Midbrain (tissue), 1 donor: Measurements from ENCODE around the gene ELAVL4.

Source experiments
- DNase-seq: peaks from one replicate; lab custom pipeline; 2025; lab: John Stamatoyannopoulos, UW

The ELAVL4 gene

DNA sequence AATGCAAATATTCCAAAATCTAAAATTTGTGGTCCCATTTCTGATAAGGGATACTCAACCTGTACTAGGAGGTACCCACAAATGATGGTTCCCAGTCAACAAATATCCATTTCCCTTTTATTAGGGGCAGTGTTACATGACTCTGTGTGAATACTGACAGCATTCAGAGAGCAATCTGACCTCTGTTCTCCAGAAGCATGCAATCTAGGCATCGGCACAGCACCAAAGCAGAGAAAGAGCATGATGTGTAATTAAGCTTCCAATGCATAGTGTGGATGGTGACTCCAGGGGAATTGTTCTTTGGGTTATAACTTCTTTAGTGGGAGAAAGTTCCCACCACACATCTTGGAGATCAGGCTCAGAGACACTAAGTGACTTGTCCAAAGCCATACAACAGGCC lies 71.6 kb downstream of the ELAVL4 start:
- DNase-seq, result no peak

DNA sequence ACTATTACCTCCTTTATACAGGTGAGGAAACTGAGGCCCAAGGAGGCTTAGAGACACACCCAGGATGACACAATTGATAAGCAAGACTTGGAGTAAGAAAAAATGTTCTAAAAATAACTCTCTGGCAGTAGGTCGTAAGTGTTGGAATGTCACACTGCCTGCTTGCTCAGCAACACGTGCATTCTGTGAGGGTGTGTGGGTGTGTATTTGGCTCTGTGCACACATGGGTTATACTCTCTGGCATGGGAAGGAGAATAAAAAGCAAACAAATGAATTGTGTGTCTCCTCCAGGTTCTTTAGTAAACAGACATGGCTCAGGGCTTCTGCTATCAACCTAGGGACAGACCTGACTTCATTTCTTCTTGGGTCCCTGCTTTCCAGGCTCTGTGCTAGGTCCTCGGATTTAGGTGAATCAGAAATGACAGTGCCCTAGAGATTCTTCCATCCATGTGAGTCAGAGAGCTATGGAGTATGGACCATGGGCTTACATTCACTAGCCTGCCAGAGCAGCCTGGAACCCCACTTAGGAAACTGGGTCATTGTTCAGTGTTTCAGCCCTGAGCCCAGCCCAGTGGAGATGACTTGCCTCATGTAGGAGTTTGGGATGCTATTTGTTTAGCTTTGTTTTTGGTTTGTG lies 72.4 kb downstream of the ELAVL4 start:
- no peak for DNase-seq

DNA sequence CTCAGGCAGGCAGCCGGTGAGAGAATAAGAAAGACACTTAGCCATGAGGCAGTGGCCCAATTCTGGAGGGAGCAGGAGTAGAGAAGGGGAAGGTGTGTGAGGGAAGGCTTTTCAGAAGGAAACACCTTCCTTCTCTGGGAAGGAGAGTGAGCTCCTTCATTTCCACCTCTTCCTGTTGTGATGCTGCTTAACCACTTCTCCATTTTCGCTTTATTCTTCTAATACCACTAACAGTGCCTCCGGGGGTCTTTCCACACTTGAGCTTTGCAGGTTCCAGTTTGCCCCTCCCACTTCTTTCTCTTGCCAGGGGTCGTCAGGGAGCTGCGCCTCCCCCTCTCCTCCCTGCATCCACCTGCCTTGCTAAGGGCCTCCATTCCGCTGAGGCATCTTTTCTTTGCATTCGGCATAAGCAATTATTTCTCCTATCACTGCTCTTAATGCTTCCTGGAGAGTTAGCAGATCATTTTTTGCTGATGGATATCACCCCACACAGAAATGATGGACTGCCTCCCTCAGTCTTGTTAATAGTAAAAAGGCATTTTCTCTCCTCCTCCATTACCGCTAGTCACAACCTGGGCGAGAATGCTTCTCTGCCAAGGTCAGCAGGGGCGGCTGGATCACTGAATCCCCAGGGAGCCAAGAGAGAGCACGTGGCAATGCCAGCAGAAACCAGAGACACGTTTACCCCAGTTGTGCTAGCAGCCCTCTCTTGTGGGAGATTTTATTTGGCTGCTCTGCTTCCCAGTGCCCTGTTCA lies 74.8 kb downstream of the ELAVL4 start:
- no peak for DNase-seq

DNA sequence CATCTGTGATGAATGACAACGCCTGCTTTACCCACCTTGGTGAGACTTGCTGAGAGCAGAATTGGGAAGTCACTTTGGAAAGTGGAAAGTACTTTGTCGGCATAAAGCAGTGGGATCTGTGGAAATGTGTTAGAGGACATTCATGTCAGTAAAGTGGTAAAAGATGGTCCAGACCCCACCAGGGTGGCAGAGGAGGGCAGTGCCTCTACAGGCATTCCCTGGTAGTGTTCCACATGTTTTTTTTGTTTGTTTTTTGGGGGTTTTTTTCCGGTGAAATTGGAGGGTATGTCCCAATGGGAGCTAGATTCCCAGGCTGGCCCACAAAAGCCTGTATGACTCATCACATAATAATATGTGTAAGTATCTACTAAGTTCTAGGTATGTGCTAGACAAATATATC lies 80.6 kb downstream of the ELAVL4 start:
- no peak for DNase-seq

DNA sequence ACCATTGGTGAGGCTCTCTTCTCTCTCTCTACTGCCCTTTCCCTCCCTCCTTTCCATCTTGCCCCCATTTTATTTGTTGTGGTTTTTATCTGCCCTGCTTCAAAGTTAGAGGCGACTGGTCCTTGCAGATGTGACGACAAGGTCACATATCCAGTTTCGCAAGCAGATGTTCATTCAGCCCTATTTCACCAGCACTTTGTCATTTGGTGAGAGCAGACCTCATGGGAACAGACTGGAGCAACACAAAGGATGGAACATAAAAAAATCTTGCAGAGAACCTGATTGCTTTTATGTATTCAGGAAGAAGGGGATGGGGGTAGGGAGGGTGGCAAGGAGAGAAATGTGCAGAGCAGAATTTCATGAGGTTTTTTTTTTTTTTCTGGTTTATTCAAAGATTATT lies 84.3 kb downstream of the ELAVL4 start:
- DNase-seq, result no peak

DNA sequence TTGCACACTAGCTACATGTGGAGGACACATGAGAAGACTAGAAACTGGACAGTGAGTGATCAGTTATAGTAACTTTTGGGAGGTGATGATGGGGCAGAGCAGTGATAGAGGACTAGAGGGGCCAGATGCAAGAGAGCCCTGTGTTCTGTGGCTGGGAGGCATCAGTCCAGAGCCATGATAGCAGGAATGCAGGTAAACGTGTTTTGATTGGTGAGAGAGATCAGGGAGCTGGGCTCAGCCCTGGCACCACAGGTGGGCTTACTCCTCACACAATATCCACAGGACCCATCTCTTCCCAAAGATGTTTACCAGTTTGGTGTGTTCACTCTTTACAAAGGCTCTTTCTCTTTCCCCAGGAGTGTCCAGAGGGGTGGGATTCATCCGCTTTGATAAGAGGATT lies 86.5 kb downstream of the ELAVL4 start:
- no peak for DNase-seq

DNA sequence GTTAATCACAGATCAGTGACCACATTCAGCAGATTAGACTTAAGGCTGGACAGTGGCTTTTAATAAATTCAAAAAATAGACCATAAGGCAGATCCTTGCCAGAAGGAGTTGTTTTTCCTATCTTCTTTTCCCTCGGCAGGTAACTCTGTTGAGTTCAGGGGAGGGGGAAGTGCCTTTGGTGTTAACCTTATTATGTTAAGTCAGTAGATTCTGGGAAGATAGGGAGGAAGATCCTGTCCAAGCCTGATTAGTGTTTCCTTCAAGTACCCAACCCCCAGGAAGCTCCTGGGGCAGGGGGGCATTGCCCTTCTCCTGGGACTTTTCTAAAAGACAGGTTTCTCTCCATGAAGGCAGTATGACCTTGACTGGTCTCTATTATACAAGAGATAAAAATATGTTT lies 87.4 kb downstream of the ELAVL4 start:
- DNase-seq, result no peak

DNA sequence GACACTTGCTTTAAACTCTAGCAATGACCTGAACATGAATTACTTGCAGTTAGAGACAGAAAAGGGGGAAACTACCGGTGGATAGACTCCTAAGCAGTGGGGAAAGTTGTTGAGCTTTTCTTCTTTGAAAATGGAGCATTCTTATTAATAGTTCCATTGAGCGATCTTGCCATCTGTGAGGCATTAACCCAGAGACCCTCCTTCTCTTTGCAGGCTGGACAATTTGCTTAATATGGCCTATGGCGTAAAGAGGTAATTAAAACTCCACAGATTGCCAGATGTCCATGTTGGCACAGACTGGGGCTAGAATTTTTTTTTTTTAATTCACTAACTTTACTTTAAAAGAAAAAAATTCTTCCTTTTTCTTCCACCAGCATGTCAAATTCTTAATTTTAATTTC lies 88.5 kb downstream of the ELAVL4 start:
- DNase-seq, result no peak

DNA sequence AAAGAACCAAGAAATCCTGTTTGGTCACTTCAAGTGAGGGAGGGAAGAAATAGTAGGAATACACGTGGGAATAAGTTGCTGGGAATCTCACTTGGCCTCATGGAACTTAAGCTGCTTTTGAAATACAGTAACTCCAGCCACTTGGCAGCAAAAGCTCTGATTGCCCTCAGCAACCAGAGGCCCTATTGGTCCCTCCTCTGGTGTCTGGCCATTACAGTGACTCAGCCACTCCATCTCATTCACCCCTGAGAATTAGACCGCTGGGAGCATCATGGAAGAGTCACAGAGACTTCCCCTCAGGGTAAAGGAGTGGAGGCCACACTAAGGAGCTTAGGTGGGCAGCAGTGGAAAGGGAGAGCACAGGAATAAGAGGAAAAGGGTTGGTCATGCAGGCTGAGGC lies 99.6 kb downstream of the ELAVL4 start:
- DNase-seq, result no peak

DNA sequence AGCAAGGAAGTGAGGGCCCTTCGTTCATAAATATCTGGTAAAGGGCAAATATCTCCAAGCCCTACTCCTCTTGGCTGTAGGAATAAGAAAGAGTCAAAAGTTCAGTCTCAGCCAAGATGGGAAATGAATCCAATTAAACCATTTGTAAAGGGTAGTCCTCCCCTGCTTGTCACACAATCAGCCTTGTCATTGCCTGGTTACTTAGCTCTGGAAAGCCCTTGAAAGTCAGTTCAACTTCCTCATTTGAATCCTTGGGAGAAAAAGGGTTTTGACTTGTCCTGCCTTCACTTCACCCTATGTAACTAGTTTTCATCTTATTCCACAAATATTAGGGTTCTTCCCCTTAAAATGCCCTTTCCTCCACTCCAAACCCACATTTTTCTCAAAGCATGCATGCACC lies 100.0 kb downstream of the ELAVL4 start:
- no peak for DNase-seq

DNA sequence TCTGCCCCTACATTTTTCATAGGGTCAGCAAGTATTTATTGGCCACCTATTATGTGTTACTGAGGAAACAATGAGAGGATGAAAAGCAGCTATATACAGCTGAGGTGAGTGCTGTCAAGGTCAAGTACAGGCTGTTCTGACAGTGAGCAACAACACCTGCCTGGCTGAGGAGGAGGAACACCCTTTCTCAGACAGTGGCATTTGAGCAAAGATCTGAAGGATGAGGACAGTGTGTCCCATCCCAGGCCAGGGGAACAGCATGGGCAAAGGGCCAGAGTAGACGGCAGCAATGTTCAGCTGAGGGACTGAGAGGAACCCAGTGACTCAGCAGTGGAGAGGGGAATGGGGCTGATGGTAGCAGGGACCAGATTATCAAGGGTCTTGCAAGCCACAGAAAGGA lies 101.0 kb downstream of the ELAVL4 start:
- DNase-seq, result no peak

DNA sequence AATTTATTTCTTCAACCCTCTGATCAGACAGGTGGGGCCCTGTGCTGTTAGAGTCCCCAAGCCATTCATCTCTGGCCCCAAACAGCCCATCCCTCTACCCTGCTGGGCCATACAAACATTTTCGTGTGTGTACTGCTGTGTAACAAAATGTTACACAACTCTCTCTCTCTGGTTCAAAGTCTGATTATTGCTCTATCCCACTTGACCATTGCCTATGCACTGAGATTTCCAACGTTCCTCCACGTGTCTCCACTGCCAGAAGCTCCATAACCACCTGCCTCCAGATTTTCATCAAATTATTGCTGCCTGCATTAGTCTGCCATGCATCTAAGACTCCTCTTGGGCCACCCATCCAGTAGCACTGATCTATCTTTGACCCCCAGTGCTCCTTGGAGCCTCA lies 104.8 kb downstream of the ELAVL4 start:
- DNase-seq, result no peak

DNA sequence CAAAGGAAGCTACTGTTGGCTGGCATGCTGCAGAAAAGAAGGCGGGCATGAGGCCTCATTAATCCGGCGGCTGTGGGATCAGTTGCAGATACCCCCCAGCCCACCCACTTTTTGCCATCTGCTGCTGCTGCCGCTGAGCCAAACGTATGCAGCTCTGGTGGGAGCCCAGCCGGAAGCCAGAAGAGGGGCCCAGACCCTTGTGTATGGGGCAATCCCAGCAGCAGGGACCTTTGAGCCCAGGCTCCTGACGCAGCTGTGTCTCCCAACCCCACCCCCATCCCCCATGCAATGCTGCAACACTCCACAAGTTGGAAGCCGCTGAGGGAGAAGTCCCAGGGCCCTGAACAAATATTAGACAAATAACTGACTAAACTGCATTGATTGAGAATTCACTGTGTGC lies 106.0 kb downstream of the ELAVL4 start:
- DNase-seq, result no peak

DNA sequence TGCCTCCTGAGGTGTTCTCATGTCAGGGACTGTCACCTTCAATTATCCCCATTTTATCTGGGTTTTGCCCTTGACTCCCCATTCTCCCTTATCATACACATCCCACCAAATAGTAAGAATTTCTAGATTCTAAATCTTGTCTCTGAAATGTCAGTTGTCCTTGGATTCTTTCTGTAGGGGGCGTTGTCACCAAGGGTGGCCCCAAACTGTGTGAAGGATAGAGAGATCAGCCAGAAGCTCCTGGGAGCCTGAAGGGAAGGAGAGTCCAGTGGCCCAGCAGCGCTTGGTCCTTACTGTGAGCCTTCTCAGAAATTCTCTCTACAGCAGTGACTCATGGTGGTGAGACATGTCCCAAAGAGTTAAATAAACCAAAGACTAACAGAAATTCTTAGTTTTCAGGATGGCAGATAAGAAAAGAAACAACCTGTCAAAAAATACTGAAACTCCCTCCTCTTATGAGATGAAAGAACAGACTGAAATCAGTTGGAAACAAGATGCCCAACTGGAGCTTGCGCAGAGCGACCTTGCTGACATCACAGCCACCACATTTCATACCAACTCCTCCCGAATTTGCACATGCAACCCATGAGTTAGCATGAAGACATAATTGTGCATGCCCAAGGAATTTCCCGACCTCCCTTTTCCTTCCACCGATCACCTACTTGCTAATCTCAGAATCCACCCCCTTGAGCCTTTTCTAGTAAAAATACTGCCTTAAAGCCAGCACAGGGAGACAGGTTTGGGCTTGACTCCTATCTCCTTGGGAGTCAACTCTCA lies 109.8 kb downstream of the ELAVL4 start:
- no peak for DNase-seq

DNA sequence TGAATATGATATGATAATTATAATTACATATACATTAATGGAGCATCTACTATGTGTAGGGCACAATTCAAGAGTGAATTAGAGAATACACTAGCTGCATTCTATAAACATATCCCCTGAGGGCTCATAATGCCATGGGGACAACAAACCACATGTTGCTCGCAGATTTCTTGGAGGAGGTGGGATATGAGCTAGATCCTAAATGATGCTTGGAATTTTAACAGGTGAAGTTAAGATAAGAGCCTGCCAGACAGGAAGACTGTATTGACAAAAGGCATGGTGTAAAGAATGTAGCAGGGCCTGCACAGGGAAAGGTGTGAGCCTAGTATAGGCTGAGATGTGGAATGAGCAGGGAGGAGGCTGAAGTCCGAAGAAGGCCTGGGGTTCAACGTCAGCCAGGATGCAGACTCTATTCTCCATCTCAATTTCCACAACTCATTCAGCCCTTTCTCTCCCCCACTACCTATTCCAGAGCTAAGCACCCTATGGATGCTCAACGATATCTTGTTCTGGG lies 120.2 kb downstream of the ELAVL4 start:
- no peak for DNase-seq

DNA sequence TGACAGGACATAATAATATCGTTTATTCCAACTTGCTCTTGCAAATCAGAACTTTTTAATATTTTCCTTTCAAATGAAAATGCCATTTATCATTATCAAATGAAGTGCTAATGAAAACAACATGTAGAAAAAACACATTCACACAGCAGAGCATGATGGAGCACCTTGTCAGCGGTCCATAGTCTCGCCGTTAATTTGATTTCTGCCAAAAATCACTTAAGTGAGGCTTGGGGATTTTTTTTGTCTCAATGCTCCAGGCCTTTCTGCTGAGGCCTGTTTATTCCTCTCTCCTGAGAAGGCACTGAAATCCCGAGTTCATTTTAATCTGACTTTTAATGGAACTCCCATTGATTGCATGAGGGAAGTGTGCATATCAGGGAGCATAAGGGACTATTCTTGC lies 122.5 kb downstream of the ELAVL4 start:
- DNase-seq, result no peak

DNA sequence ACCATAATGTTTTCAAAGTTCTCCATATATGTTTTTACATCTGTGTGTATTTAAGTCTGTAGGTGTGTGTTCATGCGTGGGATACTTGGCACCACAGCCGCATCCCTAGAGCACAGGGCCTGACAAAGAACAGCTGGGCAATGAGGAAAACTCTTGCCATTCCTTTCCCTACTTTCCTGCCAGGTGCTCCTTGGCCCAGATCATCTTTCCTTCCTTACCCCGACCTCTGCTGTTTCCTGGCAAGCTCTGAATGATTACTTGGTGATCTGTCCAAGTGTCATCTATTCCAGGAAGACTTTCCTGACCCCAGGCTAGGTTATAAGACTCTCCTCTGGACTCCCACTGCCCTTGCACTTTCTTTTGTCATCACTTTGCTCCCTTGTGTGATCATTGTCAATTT lies 123.6 kb downstream of the ELAVL4 start:
- DNase-seq, result no peak

DNA sequence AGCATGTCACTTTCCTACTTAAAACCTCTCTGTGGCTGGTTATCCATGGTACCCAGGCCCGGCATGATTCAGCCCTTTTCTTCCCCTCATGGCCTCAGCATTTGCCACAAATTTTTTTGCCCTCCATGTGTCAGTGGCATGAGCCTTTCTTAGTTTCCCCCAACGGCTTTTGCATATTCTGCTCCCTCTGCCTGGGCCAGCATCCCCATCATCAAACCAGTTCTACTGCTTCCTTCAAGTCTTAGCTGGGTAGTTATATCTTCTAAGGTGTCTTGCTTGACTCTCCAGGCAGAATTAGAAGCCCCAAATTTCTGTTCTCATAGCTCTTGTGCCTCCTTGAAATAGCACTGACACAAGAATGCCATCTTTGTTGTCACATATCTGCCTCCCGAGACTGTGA lies 127.9 kb downstream of the ELAVL4 start:
- no peak for DNase-seq

DNA sequence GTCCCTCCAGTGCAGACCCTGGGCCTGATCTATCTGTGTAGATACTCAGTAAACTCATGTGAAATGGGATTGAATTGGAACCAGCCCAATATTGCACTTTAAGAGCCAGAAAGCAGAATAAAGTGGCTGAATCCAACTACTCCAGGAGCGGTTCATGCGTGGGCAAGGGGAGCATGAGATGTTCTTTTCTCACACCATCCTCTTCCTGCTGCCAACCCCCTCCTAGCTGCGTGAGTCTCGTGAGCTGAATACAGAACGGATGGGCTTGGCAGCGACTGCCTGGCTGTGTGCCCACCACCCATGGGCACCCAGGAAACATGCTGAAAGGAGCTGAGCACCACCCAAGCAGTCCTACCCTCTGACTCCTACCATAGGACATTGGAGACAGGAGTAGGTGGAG lies 128.3 kb downstream of the ELAVL4 start:
- DNase-seq, result no peak

DNA sequence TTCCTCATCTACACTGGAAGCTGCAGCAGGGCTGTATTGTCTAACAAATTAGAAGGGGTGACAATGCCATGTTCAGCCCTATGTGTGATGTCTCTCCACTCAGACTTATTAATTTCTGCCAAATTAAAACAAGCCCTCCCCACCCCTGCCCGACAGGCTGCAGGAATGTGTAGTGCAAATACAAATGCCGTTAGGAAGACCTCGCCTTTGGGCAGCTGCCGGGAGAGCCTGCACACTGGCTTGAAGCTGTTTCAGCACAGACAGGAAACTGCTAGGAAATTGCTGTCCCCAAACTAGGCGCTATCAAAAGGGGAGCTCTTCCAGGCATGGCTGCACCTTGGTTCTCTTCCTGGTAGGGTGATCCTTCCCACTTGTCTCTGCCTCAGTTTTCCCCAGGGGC lies 135.2 kb downstream of the ELAVL4 start:
- DNase-seq, result no peak

DNA sequence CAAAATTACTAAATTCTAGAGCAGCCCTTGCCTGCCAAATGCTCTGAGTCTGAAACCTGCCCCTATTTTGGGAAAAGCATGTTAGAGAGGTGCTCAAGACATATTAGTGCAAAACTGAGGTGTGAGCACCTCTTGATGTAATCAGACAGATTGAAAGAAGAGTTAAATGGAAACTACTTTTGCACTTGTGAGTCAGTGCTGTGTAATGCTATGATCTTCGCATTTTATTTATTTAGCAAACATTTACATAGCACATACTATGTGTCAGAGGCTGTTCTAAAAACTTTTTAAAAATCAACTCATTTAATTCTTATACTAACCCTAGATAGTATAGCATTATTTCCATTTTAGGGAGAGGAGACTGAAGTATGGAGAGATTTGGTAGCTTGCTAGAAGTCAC lies 138.1 kb downstream of the ELAVL4 start:
- no peak for DNase-seq

DNA sequence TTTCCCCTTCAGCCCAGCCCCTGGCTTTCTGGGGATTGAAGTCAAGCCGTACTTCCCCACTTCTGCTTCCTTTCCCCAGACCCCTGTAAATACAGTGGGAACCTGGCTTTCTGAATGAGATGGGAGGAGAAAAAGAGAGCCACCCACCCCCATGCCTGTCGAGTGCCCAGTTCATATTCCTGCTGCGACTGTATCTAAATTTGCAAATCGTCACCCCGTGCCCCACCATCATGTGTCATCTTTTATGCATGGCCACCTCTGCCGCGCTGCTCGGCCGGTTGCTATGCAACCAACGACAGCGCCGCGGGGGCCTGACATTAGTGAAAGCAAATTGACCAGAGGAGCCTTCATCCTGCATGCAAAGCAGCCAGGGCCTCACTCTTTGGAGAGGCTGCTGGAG lies 143.0 kb downstream of the ELAVL4 start:
- no peak for DNase-seq

DNA sequence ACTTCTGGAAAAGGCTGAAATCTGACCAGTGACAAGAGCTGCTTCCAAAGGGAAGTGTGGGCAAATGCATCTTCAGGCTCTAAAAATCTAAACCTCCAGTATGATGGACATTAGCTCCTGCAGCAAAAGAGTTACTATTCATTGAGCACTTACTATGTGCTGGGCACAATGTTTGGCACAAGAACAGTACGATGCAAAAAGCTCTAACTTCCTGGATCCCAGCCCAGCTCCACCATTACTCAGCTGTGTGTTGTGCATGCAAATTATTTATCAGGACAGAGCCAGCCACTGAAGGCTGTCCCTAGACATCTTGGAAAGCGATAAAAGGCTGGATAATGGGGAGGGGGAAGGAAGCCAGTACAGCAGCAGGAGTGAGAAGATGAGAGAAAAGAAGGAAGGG lies 143.5 kb downstream of the ELAVL4 start:
- peak; percentile 9 for DNase-seq
